Brain microvascular endothelial cell (primary cell): ENCODE data around the gene CALHM2.
A peak's percentile ranks its signal among the peaks of the same experiment; 100 is the strongest.

Source experiments
- DNase-seq: peaks from one replicate; pipeline ENCODE4 v3.0.0-alpha.2; 2020
- H3K27ac ChIP-seq: fragments of 250-450 bp; sonication (Bioruptor Pico); 2 replicates; pipeline ENCODE4 v1.5.1; 2020; ENCODE audit warnings: mild to moderate bottlenecking, moderate library complexity
- H3K27me3 ChIP-seq: fragments of 250-450 bp; sonication (Bioruptor Pico); replicated peaks from 2 replicates; pipeline ENCODE4 v1.5.1; 2020; ENCODE audit warnings: mild to moderate bottlenecking
- H3K36me3 ChIP-seq: fragments of 250-450 bp; sonication (Bioruptor Pico); replicated peaks from 2 replicates; pipeline ENCODE4 v1.5.1; 2020; ENCODE audit warnings: mild to moderate bottlenecking
- H3K4me3 ChIP-seq: 2 replicates; pipeline ENCODE4 v1.5.1; 2011; ENCODE audit warnings: low read depth, mild to moderate bottlenecking, control low read depth, low read length, moderate library complexity
- CTCF ChIP-seq: IDR thresholded peaks from 2 replicates; pipeline ENCODE4 v1.5.1; 2011; ENCODE audit warnings: low read depth, mild to moderate bottlenecking, moderate library complexity, low read length, control low read depth, inconsistent platforms; ENCODE audit errors: missing control alignments
- in situ Hi-C: cut with HindIII; loops from 2 replicates; pipeline ENCODE4 v1.10.0; 2017; ENCODE audit warnings: low sequenced_read_pairs, low pct_ligation_motif_present

CALHM2 gene

GRCh38 chr10:103479135-103479534, 27.0 kb upstream of the CALHM2 start, which contains the start of gene CALHM3:
CALHM3 (minus strand) TSS chr10:103479240; CDS start chr10:103479032, 208 bp downstream.
- Histone ChIP-seq H3K27me3 (no peaks in the 10 kb centered on the region), H3K36me3 (no peaks in the 10 kb centered on the region), H3K4me3 (no peak within 1 kb of the TSS), H3K27ac (no peak within 1 kb of the TSS)
- in situ Hi-C loops: loop anchor here (10.0 kb wide), 1 partner anchor 64 kb away; no protein-coding TSS in a partner anchor
- TF ChIP-seq CTCF: no peak
- no peak for DNase-seq

GRCh38 chr10:103478671-103479070, 26.5 kb upstream of the CALHM2 start:
- no peak overlapping the region for H3K27ac ChIP-seq
- no peak overlapping the region for H3K4me3 ChIP-seq
- no peaks in the 10 kb centered on the region for H3K36me3 ChIP-seq
- no peak for TF ChIP-seq CTCF
- H3K27me3 ChIP-seq: no peaks in the 10 kb centered on the region
- no peak for DNase-seq
- in situ Hi-C loops: loop anchor here (10.0 kb wide), 1 partner anchor 64 kb away; no protein-coding TSS in a partner anchor

- in situ Hi-C loops: loop anchor here (10.0 kb wide), 1 partner anchor 61 kb away; no protein-coding TSS in a partner anchor
- peak; percentile 45 for TF ChIP-seq CTCF
- Histone ChIP-seq H3K27ac (no peak overlapping the region), H3K36me3 (no peaks in the 10 kb centered on the region), H3K4me3 (no peak overlapping the region), H3K27me3 (no peaks in the 10 kb centered on the region)
- no peak for DNase-seq
Observed at GRCh38 chr10:103476046-103476768, 24.0 kb upstream of the CALHM2 start.

- DNase-seq: no peak
- TF ChIP-seq CTCF: no peak
- Histone ChIP-seq H3K36me3 (no peaks in the 10 kb centered on the region), H3K27me3 (no peaks in the 10 kb centered on the region), H3K4me3 (no peak overlapping the region), H3K27ac (no peak overlapping the region)
- in situ Hi-C loops: loop anchor here (10.0 kb wide), 1 partner anchor 61 kb away; no protein-coding TSS in a partner anchor
Observed at GRCh38 chr10:103475437-103475836, 23.3 kb upstream of the CALHM2 start.

GRCh38 chr10:103474077-103474476, 21.9 kb upstream of the CALHM2 start:
- in situ Hi-C loops: loop anchor here (10.0 kb wide), 1 partner anchor 59 kb away; no protein-coding TSS in a partner anchor
- no peak for TF ChIP-seq CTCF

More at GRCh38 chr10:103474077-103474476, 21.9 kb upstream of the CALHM2 start:
- H3K27ac ChIP-seq: no peak overlapping the region
- H3K27me3 ChIP-seq: no peaks in the 10 kb centered on the region
- DNase-seq: no peak
- H3K36me3 ChIP-seq: no peaks in the 10 kb centered on the region
- no peak overlapping the region for H3K4me3 ChIP-seq
